ENCODE data around the gene GUCY1A1. TPM values are rescaled to one million over a fixed set of nuclear protein-coding genes. Genes with fewer than 3 reads are reported as not detected.

Gene GUCY1A1
- total and polyA plus RNA-seq, 2 donors (not counting 1 experiment from before 2014, with no cell fraction given): 8.1 to 10.7 TPM

DNA sequence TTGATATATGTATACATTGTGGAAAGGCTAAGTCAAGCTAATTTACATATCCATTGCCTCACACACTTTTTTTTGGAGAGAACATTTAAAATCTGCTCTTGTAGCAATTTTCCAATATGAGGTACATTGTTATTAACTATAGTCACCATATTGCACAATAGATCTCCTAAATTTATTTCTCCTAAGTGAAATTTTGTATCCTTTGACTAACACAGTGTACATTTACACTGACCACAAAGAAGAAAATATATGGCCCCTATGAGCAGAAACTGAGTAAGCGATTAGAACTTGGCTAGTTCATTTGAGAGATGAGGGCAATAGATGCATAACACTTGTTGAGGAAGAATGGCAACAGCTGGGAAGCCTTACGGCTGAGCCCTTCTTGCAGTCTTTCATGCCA lies 71.9 kb downstream of the GUCY1A1 start:
- H3K4me3 ChIP-seq (replicated peaks in 1 of 4; ENCODE audit: control extremely low read depth in 1 of 4, insufficient read depth in 1 of 4, low read depth in 3 of 4, low read length in 4 of 4): no peak overlapping the region
- DNase-seq (ENCODE audit: low read depth in 2 of 2): peak; percentile 54 to 96
- no peaks in the 10 kb centered on the region for H3K36me3 ChIP-seq (ENCODE audit: control insufficient read depth, insufficient read depth, low read length)
- H3K27ac ChIP-seq (ENCODE audit: insufficient read depth, low read length): no peak overlapping the region
- H3K4me1 ChIP-seq (ENCODE audit: control insufficient read depth, extremely low read depth, insufficient read depth, low read length): peaks cover 3% of the 10 kb centered on the region
- no peaks in the 10 kb centered on the region for H4K20me1 ChIP-seq (ENCODE audit: control insufficient read depth, extremely low read depth, insufficient read depth, low read length)
- no peaks in the 10 kb centered on the region for H3K9me3 ChIP-seq (ENCODE audit: control insufficient read depth, insufficient read depth, low read depth, low read length)
- TF ChIP-seq, protein P1, sequence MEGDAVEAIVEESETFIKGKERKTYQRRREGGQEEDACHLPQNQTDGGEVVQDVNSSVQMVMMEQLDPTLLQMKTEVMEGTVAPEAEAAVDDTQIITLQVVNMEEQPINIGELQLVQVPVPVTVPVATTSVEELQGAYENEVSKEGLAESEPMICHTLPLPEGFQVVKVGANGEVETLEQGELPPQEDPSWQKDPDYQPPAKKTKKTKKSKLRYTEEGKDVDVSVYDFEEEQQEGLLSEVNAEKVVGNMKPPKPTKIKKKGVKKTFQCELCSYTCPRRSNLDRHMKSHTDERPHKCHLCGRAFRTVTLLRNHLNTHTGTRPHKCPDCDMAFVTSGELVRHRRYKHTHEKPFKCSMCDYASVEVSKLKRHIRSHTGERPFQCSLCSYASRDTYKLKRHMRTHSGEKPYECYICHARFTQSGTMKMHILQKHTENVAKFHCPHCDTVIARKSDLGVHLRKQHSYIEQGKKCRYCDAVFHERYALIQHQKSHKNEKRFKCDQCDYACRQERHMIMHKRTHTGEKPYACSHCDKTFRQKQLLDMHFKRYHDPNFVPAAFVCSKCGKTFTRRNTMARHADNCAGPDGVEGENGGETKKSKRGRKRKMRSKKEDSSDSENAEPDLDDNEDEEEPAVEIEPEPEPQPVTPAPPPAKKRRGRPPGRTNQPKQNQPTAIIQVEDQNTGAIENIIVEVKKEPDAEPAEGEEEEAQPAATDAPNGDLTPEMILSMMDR (conservative IDR thresholded peaks at IDR 0.05 in 1 of 2, IDR thresholded peaks at IDR 0.05 in 1 of 2; ENCODE audit: low read depth in 1 of 2, low read length in 2 of 2): no peak
- no peak for TF ChIP-seq EZH2 (IDR thresholded peaks at IDR 0.05; ENCODE audit: low read length, missing control alignments)
- no peak overlapping the region for H3K9ac ChIP-seq (ENCODE audit: insufficient read depth, low read length)
- H3K4me2 ChIP-seq (ENCODE audit: extremely low read depth, insufficient read depth, low read length): no peak overlapping the region
- H2AFZ ChIP-seq (ENCODE audit: low read length): no peak overlapping the region
- no peaks in the 10 kb centered on the region for H3K79me2 ChIP-seq (ENCODE audit: control insufficient read depth, insufficient read depth, low read length)
- H3K27me3 ChIP-seq (ENCODE audit: control insufficient read depth, insufficient read depth, low read length): no peaks in the 10 kb centered on the region

DNA sequence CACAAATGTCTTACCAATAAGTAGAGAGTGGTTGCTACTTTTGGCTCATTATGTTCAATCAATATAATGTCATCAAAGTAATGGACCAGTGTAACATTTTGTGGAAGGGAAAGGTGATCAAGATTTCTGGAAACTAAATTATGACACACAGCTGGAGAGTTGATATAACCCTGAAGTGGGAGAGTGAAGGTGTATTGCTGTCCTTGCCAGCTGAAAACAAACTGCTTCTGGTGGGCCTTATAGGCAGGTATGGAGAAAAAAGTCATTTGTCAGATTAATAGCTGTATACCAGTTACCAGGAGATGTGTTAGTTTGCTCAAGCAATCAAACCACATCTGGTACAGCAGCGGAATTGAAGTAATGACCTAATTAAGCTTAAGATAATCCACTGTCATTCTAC lies 74.9 kb downstream of the GUCY1A1 start:
- Histone ChIP-seq H3K4me3 (replicated peaks in 1 of 4; ENCODE audit: control extremely low read depth in 1 of 4, insufficient read depth in 1 of 4, low read depth in 3 of 4, low read length in 4 of 4) (no peak overlapping the region), H3K27me3 (ENCODE audit: control insufficient read depth, insufficient read depth, low read length) (no peaks in the 10 kb centered on the region), H4K20me1 (ENCODE audit: control insufficient read depth, extremely low read depth, insufficient read depth, low read length) (no peaks in the 10 kb centered on the region), H3K36me3 (ENCODE audit: control insufficient read depth, insufficient read depth, low read length) (no peaks in the 10 kb centered on the region), H3K9me3 (ENCODE audit: control insufficient read depth, insufficient read depth, low read depth, low read length) (no peaks in the 10 kb centered on the region), H3K27ac (ENCODE audit: insufficient read depth, low read length) (no peak overlapping the region), H2AFZ (ENCODE audit: low read length) (no peak overlapping the region), H3K4me1 (ENCODE audit: control insufficient read depth, extremely low read depth, insufficient read depth, low read length) (peaks cover 3% of the 10 kb centered on the region), H3K4me2 (ENCODE audit: extremely low read depth, insufficient read depth, low read length) (no peak overlapping the region), H3K79me2 (ENCODE audit: control insufficient read depth, insufficient read depth, low read length) (no peaks in the 10 kb centered on the region), H3K9ac (ENCODE audit: insufficient read depth, low read length) (no peak overlapping the region)
- no peak for DNase-seq (ENCODE audit: low read depth in 2 of 2)
- TF ChIP-seq EZH2 (IDR thresholded peaks at IDR 0.05; ENCODE audit: low read length, missing control alignments): no peak
- TF ChIP-seq, protein P1 (conservative IDR thresholded peaks at IDR 0.05 in 1 of 2, IDR thresholded peaks at IDR 0.05 in 1 of 2; ENCODE audit: low read depth in 1 of 2, low read length in 2 of 2): no peak

DNA sequence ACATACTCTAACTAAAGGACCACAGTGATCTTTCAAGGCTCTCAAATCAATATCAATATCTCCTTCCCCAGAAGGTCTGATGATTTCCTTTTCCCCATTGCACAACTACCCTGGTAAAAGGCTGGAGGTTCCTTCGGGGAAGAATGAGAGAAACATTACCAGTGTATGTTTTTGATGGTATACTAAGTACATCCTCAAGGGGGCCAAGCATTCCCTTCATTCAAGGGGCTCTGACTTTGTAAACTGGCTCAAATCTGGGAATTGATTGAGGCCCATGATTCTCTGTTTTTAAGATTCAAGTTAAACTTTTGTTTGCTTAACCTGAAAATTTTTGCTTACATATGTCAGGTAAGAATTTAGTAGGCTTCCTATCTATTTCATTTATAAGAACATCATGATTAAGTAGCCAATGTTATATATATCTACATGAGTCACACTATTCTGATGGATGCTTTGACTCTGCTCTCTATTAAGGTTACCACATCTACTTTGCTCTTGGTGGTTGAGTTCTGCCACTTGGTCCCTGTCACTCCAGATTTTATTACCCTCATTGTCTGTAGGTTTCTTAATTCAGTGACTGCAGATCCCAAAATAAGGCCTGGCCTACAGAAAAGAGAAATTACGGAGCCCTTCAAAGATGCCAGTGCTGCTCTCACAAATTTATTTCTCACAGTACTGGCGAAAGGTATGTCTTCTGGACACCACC lies 75.8 kb downstream of the GUCY1A1 start:
- Histone ChIP-seq H3K9me3 (ENCODE audit: control insufficient read depth, insufficient read depth, low read depth, low read length) (no peaks in the 10 kb centered on the region), H3K27ac (ENCODE audit: insufficient read depth, low read length) (no peak overlapping the region), H3K4me2 (ENCODE audit: extremely low read depth, insufficient read depth, low read length) (no peak overlapping the region), H3K79me2 (ENCODE audit: control insufficient read depth, insufficient read depth, low read length) (no peaks in the 10 kb centered on the region), H3K36me3 (ENCODE audit: control insufficient read depth, insufficient read depth, low read length) (no peaks in the 10 kb centered on the region), H4K20me1 (ENCODE audit: control insufficient read depth, extremely low read depth, insufficient read depth, low read length) (no peaks in the 10 kb centered on the region), H3K4me1 (ENCODE audit: control insufficient read depth, extremely low read depth, insufficient read depth, low read length) (peaks cover 3% of the 10 kb centered on the region), H3K9ac (ENCODE audit: insufficient read depth, low read length) (no peak overlapping the region), H3K4me3 (replicated peaks in 1 of 4; ENCODE audit: control extremely low read depth in 1 of 4, insufficient read depth in 1 of 4, low read depth in 3 of 4, low read length in 4 of 4) (no peak overlapping the region), H3K27me3 (ENCODE audit: control insufficient read depth, insufficient read depth, low read length) (no peaks in the 10 kb centered on the region), H2AFZ (ENCODE audit: low read length) (no peak overlapping the region)
- TF ChIP-seq, protein P1 (conservative IDR thresholded peaks at IDR 0.05 in 1 of 2, IDR thresholded peaks at IDR 0.05 in 1 of 2; ENCODE audit: low read depth in 1 of 2, low read length in 2 of 2): no peak
- no peak for TF ChIP-seq EZH2 (IDR thresholded peaks at IDR 0.05; ENCODE audit: low read length, missing control alignments)
- DNase-seq (ENCODE audit: low read depth in 2 of 2): no peak

Measured in fibroblast of lung (primary cell).